GM18498 (cell line): ENCODE data around the gene ARHGAP21.
"Not testable (repeated sequence)": the region's sequence is repeated elsewhere in the genome, so short reads cannot be mapped to it uniquely, and the experiment has no call there.

Experiments
- ATAC-seq: cut with Tn5 transposase; IDR thresholded peaks from one replicate; pipeline ENCODE4 v1.9.1; 2021; ENCODE audit warnings: mild to moderate bottlenecking, moderate library complexity; ENCODE audit not compliant: unreplicated experiment

ARHGAP21 gene

DNA sequence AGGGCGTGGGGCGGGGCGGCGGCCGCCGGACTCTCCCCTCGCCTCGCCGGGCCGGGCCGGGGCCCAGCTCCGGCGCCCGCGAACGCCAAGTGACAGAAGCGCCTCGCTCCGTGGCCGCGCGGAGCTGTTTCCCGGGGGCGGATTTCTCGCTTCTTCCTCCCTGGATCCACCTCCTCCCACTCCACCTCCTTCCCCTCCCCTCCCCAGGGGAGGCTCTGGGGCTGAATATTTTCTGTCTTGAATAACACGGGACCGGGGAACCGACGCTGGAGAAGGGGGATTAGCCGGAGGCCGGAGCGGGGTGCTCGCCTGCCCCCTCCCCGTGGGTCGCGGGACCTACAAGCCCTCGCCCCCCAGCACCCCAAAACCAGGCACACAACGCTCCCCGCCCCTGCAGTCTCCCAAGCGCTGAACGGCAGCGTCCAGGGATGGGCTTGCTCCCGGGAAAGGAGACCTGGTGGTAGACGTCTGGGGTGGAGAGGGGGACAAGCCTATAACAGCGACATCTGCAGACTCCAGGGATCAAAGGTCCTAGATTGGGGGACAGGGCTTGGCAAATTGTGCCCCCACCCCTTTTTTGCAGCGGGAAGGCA is at the start of gene ARHGAP21:
TSS of gene ARHGAP21 (minus strand) at position 100 of the 593 bp plus-strand sequence. CDS start 1,988 bp downstream, outside the sequence.
- peak; percentile 32 for ATAC-seq

GRCh38 chr10:24771943-24772694 is 48.4 kb upstream of the ARHGAP21 start:
- no peak for ATAC-seq

- ATAC-seq, result not testable (repeated sequence)
These were observed 41.3 kb upstream of the ARHGAP21 start for GRCh38 chr10:24764991-24765390.

- no peak for ATAC-seq
These were observed 39.4 kb upstream of the ARHGAP21 start for GRCh38 chr10:24762966-24763623.

DNA sequence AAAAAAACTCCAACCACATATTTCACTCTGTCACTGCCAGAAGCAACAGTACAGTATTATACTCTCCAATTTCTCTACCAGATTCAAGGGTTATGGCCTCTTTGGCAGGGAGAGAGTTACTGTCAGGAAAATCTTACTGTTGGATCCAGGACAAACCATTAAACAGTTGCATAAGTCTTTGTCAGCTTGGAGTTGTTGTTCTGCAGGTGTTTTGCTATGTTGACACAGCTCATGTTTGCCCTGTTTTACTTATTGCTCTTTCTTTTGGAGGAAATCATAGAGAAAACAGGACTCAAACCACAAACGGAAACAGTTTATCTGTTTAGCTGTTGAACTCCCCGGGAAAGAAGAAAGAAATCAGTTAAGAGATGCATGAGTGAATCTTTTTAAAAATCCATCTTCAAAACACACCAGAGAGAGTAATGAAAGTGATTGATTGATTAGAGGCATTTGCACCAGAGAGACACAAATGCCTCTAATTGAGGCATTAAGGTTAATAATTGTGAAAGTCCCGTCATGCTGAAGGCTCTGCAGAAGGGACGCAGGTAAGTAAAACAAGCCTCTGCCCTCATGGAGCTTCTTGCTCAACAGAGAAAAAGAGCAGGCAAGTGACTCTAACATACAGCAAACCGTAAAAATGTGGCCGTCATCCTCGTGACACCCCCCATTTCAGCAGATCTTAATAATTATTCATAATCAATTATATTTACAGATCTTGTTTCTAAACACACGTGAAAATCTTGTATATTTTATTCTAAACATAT is 38.7 kb upstream of the ARHGAP21 start:
- no peak for ATAC-seq

GRCh38 chr10:24759672-24760071 is 36.0 kb upstream of the ARHGAP21 start:
- ATAC-seq, result no peak

- ATAC-seq, result not testable (repeated sequence)
These were observed 34.6 kb upstream of the ARHGAP21 start for GRCh38 chr10:24758254-24758653.

GRCh38 chr10:24756283-24756682 is 32.6 kb upstream of the ARHGAP21 start:
- ATAC-seq, result no peak

- no peak for ATAC-seq
These were observed 28.0 kb upstream of the ARHGAP21 start for GRCh38 chr10:24751716-24752115.

DNA sequence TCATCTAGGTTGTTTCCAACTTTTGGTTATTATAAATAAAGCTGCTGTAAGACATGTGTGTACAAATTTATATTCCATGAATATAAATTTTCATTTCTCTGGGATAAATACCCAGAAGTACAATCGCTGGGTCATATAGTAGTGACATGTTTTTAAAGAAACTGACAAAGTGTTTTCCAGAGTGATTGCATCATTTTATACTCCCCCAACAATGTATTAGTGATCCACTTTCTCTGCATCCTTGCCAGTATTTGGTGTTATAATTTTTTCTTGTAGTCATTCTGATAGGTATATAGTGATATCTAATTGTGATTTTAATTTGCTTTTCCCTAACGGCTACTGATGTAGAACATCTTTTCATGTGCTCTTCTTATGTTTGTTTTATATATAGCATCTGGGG is 27.0 kb upstream of the ARHGAP21 start:
- no peak for ATAC-seq

DNA sequence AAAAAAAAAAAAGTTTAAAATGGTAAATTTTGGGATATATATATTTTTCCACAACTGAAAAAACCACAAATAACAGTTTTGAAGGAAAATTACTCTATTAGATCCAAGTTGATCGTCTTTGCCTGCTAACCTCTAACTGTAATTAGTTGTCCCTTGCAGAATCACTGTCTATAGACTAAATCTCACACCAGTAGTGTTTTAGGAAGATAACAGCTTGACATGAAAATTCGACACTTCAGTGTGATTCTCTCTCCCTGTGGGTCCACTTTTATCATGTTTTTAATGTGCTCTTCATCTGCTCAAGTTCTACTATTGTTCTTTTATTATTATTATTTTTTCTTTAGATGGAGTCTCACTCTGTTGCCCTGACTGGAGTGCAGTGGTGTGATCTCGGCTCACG is 24.5 kb upstream of the ARHGAP21 start:
- ATAC-seq, result no peak

- no peak for ATAC-seq
These were observed 21.3 kb upstream of the ARHGAP21 start for GRCh38 chr10:24744946-24745345.

- no peak for ATAC-seq
These were observed 17.0 kb upstream of the ARHGAP21 start for GRCh38 chr10:24740714-24741113.

- ATAC-seq, result no peak
These were observed 13.3 kb upstream of the ARHGAP21 start for GRCh38 chr10:24737001-24737400.

GRCh38 chr10:24731942-24732341 is 8.3 kb upstream of the ARHGAP21 start:
- no peak for ATAC-seq

DNA sequence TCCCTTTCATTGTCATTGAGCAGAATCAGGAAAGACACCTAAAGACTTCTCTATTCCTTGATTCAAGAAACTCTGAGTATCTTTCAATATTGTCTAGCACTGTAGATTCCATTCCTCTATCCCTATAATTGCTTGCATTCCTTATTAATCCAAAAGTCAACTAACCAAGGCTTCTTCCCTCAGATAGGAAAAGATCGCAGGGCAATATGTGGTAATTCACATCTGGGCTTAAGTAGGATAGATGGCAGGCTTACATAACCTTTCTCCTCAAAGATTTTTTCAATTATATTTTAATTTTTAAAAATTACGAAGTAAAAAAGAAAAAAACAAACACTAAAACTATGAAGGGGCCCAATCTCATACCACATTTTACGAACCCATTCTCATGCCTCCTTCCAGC is 7.1 kb upstream of the ARHGAP21 start:
- no peak for ATAC-seq

- ATAC-seq, result no peak
These were observed 4.1 kb upstream of the ARHGAP21 start for GRCh38 chr10:24727786-24728185.

- ATAC-seq, result no peak
These were observed 2.9 kb upstream of the ARHGAP21 start for GRCh38 chr10:24726626-24727025.

GRCh38 chr10:24726029-24726428 is 2.3 kb upstream of the ARHGAP21 start:
- ATAC-seq, result not testable (repeated sequence)

DNA sequence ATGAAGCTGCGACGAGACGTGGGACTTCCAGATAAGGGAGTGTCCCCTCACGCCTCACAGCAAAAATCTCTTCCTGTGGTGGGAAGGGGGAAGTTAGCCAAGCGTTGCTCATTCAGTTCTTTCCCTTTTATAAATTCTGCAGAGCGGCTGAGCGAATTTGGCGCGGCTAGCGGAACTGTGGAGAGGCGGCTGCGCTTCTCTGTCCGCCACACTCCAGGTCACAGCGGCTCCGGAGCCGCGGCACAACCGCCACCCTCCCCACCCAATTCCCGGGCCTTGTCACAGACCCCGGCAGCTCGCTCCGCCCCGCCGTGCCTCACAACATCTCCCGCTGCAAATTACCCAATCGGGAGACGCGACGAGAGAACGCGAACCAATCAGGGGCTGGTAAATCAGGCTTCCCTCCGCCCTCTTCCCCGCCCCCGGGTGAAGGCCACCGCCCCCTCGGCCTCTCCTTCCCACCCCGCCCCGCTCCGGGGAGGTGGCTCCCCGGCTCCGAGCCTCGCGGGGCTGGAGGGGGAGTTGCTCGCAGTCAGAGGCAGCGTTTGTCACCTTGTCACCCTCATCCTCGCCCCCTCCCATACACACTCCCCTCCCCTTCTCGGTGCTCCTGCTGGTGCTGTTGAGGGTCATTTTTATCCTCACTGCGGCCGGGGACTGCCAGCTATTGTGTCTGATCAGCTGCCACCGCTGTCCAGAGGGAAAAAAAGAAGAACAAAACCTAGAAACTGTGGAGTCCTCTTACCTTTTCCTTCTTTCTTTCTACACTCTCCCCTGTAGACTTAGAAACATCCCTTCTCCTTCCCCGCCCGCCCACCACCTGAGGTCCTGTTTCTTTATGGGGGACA is 918 bp upstream of the ARHGAP21 start:
- peak; percentile 84 for ATAC-seq
